HG02870 (cell line): ENCODE data around the gene MS4A4A.
"Not testable (repeated sequence)": the region's sequence is repeated elsewhere in the genome, so short reads cannot be mapped to it uniquely, and the experiment has no call there.

Experiments used
- ATAC-seq: cut with Tn5 transposase; IDR thresholded peaks from one replicate; pipeline ENCODE4 v1.9.1; 2021; ENCODE audit warnings: mild to moderate bottlenecking, moderate library complexity; ENCODE audit not compliant: unreplicated experiment

Gene MS4A4A

DNA sequence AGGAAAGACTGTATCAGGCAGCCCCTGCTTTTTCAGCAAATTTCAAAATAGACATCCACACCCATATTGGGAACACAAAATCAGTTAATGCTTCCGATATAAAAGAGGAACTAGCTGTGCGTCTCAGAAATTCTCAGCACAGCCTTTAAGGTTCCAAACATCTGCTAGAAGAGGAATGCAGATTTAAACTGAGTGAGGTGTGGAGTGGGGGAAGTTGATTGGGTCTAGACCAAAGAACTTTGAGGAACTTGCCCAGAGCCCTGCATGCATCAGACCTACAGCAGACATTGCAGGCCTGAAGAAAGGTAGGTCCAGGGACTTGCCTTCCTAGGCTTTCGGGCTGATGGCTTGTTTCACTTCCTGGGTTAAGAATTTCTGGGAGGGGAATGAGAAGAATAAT, at the start of gene MS4A4A:
Gene MS4A4A (plus strand): TSS at position 255 of the 400 bp plus-strand sequence. CDS start 10 bp downstream, at position 265.
- no peak for ATAC-seq

DNA sequence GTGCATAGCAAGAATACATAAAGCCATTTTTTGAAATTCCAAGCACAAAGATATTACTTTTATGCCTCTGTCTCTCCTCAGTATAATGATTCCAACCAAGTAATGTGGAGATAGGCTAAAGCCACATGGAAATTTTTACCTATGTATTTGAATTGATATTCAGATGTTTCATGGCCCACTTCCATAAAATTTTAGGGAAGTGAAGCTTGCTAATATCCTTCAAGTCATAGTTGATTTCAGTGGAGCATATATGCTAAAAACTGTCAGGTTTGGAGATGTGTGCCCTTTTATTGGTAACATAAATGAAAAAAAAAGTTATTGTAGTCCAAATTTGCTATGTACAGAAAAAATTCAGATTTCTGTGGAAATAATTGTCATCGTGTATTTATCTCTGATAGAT, 49.8 kb upstream of the MS4A4A start:
- no peak for ATAC-seq

DNA sequence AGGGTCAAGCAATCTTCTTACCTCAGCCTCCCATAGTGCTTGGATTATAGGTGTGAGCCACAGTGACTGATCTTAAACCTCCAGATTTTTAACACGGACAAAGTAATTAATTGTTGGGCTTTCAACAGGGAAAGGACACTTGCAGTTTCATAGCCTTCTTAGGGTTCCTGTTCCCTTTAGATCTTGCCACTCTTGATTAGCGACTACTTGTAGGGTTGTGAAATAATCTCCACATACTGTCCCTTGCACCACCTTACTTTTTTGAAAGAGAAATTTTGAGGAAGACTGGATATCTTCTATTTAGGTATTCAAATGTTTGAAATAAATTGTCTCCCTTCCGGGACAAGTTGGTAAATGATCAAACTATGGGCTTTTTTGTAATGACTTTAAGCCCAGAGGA, 45.1 kb upstream of the MS4A4A start:
- no peak for ATAC-seq

GRCh38 chr11:60240662-60241061, 39.8 kb upstream of the MS4A4A start:
- ATAC-seq = no peak

- ATAC-seq = no peak
These were observed 38.7 kb upstream of the MS4A4A start for GRCh38 chr11:60241786-60242185.

- no peak for ATAC-seq
These were observed 37.7 kb upstream of the MS4A4A start, which contains the start of gene MS4A4E for GRCh38 chr11:60242740-60243239. Gene MS4A4E (minus strand): TSS chr11:60243137. CDS start chr11:60230055, 13,082 bp downstream.

- ATAC-seq = no peak
These were observed 28.8 kb upstream of the MS4A4A start for GRCh38 chr11:60251485-60252212.

DNA sequence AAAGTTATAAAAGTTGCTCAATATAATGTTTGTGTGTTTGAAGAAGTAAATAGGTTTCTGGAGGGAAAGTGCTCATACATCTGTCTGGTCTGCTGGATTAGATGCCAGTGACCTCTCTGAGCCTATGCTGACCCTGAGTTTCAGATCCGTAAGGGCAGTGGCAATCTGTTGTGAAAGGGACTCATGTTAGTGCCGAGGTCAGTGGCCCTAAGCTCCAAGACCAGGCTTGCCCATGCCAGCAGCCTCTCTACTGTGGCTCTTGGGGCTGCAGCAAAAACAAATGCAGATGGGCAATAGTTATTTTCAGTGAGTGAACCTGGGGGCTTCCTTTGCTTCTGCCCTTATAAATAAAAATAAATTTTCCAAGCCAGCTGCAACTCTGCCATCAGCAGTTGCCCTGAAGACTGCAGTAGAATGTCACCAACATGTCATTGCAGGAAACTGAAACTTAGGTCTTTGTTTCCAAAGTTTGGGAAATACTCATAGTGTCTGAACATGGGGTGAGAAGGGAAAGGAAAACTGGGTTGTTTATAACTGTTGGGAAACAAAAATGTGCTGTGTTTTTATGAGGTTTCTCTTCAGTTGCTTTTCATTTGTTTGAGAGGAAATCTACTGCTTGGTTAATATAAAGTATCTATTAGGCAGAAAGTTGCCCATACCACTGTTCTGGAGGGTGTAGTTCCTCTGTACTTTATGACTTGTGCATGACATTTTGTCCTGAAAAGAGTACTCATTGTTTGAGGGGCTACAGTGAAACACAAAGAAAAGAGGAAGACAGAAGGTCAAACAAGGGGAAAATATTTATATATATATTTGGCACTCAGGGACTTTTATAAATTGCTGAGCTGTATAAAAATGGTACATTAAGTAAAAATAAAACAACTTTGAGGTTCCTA, 28.0 kb upstream of the MS4A4A start:
- ATAC-seq = no peak

- ATAC-seq = no peak
These were observed 22.3 kb upstream of the MS4A4A start for GRCh38 chr11:60257956-60258722.

GRCh38 chr11:60261014-60261413, 19.5 kb upstream of the MS4A4A start:
- no peak for ATAC-seq

DNA sequence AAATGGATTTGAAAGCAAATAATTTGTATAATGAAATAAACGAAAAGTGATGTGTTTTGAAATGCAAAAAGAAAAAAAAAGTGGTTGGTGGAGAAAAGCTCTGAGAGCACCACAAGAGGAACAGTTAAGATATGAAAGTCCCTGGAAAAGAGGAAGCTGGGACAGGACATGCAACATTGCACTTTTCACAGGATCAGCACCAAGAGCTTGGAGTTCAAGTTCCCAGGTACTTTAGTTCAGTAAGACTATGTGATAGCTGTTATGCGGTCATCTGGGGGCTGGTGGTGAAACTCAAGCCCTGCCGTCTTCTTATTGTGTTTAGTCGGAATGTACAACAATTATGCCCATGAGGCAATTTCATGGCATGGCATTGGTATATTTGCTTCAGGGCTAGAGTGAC, 17.1 kb upstream of the MS4A4A start:
- no peak for ATAC-seq

DNA sequence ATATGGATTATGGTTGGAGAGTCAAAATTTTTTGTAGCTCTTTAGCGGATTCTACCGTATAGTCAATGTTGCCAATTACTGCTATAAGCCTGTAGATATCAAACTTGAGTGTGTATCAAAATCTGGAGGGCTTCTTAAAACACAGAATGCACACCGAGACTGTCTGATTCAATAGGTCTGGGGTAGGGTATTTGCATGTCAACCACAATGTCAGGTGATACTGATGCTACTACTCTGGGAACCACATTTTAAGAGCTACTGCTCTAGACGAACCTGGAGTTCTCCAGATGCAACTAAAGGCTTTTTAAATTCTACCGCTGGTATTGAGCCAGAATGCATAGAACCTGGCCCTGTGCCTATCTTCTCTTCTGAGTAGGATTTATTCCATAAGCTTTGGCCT, 15.8 kb upstream of the MS4A4A start:
- no peak for ATAC-seq

- no peak for ATAC-seq
These were observed 14.9 kb upstream of the MS4A4A start for GRCh38 chr11:60265373-60266214.

- no peak for ATAC-seq
These were observed 6.0 kb upstream of the MS4A4A start for GRCh38 chr11:60274416-60274815.

DNA sequence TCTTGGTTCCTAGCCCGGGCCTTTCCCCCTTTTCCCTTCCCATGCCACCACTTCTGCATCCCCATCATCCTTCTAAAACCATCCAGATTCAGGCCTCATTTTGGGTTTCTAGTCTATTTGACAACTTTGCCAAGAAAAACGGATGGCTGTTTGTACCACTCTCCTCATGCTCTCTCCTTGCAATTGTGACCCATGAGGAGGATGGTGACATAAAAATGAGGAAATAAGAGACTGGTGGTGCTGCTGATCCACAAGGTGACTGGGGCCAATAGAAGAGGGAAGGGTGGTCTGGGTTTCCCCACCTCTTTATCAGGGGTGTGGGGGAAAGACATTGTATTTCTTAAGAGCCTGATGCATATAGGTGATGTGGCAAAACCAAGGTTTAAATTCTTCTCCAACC, 1.0 kb downstream of the MS4A4A start:
- ATAC-seq = no peak

GRCh38 chr11:60282286-60282685, 1.8 kb downstream of the MS4A4A start:
- ATAC-seq = no peak

DNA sequence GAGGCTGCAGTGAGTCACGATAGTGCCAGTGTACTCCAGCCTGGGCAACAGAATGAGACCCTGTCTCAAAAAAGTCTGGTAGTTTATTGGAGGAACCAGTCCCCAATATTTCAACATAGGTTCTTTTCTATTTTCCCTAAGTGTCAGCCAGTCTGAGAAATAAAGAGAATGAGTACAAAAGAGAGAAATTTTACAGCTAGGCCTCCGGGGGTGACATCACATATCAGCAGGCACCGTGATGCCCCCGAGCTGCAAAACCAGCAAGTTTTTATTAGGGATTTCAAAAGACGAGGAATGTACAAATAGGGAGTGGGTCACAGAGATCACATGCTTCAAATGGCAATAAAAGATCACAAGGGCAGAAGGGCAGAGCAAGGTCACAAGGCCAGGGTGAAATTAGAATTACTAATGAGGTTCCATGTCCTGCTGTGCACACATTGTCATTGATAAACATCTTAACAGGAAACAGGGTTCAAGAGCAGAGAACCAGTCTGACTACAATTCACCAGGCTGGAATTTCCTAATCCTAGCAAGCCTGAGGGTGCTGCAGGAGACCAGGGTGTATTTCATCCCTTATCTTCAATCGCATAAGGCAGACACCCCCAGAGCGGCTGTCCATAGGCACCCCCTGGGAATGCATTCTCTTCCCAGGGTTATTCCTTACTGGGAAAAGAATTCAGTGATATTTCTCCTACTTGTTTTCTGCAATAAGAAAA, 5.1 kb downstream of the MS4A4A start:
- ATAC-seq = not testable (repeated sequence)

DNA sequence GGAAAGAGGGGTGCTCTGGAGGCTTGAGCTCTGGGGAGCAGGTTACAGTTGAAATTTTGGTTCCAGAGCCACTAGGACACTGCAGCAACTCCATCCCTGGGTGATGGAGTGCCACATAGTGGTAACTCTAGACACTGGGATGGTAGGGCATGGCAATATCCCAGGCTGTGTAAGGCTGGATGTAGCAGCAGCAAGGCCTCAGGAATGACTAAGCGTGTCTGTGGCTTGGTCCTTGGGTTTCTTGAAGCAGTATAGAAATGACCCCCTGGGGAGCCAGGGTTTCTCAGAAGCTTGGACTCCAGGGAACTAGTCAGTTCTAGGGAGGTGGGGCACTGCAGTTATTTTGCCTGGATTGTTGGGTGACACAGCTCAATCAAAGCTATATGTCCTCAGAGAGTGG, 8.1 kb downstream of the MS4A4A start:
- ATAC-seq = no peak

GRCh38 chr11:60292145-60292544, 11.7 kb downstream of the MS4A4A start:
- ATAC-seq = no peak
